Measurements from ENCODE around the gene KCNH2.
"Not testable (repeated sequence)": the region's sequence is repeated elsewhere in the genome, so short reads cannot be mapped to it uniquely, and the experiment has no call there.

KCNH2 gene

GRCh38 chr7:151011616-151012015 is 33.5 kb upstream of the KCNH2 start:
- not testable (repeated sequence) for DNase-seq (ENCODE audit: low spot score)

DNA sequence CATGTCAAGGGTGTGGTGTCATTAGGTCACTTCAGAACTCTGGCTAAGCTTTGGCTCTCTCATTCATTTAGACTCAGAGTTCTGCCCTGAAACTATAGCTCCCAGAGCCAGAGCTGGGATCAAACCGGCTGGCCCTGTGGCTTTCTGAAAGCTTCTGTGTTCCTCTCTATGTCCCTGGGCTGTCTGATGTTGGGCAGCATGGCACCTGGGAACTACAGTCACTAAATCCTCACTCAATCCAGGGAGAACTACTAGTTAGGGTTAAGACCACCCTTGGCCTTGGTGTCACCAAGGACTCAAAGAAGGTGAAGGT is 32.9 kb upstream of the KCNH2 start:
- DNase-seq (ENCODE audit: low spot score), result no peak

DNA sequence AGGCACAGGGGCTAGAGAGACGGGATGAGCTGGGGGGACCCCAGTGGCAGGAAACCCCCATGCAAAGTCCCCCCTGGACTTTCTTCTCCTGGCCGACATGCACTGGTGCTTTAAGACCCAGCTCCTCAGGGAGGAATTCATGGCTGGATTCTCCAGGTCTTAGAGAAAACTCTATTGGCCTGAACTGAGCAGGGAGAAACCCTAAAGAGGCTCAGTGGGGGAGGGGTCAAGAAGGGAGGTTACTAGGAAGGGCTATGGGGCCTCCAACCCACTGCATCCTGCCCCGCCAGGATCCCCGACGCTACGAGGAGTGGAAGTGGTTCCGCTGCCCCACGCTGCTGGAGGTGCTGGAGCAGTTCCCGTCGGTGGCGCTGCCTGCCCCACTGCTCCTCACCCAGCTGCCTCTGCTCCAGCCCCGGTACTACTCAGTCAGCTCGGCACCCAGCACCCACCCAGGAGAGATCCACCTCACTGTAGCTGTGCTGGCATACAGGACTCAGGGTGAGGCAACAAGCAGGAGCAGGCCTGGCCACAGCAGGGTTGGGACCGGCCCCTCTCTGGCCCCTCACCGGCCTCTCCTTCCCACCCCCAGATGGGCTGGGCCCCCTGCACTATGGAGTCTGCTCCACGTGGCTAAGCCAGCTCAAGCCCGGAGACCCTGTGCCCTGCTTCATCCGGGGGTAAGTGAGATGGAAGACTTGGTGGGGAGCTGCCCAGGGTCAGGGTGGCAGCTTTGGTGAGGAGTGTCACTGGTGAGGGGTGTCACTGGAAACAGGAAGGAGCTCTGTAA is 32.4 kb upstream of the KCNH2 start:
- DNase-seq (ENCODE audit: low spot score), result no peak

DNA sequence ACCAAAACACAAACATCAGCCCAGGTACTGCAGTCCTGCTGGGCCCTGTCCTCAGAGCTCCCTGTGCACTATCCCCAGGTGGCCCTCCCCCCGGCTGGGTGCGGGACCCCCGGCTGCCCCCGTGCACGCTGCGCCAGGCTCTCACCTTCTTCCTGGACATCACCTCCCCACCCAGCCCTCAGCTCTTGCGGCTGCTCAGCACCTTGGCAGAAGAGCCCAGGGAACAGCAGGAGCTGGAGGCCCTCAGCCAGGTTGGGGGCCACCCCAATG is 31.9 kb upstream of the KCNH2 start:
- DNase-seq (ENCODE audit: low spot score), result no peak

DNA sequence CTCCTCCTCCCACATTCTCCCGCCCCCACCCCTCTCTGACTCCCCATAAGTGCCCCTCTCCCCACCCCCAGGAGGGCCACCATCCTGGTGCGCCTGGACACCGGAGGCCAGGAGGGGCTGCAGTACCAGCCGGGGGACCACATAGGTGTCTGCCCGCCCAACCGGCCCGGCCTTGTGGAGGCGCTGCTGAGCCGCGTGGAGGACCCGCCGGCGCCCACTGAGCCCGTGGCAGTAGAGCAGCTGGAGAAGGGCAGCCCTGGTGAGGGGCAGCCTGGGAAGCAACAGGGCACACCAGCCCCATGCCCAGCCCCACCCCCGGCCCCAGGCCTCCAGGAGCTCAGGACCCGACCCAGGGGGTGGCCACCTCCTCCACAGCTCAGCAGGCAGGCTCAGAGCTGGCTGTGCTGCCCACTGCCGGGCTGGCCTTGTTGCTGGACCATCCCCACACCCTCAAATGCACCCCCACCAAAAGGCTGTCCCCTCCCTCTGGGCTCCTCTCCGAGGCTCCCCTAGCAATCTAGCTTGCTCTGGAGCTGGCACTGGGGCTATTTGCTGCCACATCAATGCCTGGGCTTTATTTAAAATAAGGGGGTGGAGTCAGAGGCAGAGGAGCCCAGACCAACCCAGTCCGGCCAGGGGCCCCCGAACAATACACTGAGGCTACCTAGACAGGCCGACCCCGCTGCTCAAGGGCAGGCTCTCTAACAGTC is 31.4 kb upstream of the KCNH2 start:
- peak; percentile 59 for DNase-seq (ENCODE audit: low spot score)

DNA sequence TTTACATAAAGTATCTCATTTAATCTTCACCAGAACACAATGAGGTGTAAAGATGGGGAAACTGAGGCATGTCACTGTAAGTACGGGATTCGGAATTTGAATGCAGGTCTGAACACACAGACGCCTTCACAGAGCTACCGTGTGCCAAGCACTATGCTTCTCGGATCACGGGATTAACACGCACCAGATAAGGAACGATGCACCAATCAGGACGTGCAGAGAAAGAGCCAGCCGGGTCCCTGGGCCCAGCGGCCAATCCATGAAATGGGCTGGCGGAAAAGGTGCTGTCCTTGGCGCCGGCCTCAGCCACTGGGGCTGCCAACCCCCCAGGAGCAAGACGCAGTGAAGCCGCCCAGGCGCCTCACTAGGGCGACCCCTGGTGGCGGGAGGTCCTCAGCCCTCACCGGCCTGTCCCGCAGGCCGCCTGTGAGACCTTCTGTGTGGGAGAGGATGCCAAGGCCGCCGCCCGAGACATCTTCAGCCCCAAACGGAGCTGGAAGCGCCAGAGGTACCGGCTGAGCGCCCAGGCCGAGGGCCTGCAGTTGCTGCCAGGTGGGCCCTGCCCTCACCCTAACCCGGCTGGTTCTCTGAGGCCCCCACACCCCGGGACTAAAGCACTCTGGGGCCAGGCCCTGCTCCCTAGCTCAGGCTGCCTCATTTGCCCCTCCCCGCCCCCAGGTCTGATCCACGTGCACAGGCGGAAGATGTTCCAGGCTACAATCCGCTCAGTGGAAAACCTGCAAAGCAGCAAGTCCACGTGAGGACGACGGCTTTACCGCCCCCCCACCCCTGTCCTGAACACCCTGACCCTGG is 30.6 kb upstream of the KCNH2 start:
- peak; percentile 95 for DNase-seq (ENCODE audit: low spot score)

DNA sequence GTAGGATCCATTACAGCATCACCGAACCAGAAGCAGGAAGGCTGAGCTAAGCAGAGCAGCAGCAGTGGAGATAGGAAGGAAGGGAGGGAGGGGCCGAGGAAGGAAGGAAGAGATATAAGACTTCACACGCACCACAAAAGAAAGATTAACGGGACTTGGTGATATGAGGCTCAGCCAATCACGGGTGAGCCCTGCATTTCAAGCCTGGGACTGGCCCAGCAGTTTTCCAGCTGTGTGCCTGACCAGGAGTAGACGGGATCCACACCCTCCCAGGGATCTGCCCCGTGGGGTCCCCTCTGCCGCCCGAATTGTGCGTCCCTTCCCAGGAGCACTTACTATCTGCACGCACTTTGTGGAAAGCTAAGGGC is 30.0 kb upstream of the KCNH2 start:
- peak; percentile 57 for DNase-seq (ENCODE audit: low spot score)

- no peak for DNase-seq (ENCODE audit: low spot score)
Observed at GRCh38 chr7:151007469-151007898, 29.4 kb upstream of the KCNH2 start.

GRCh38 chr7:151006590-151007300 is 28.6 kb upstream of the KCNH2 start:
- DNase-seq (ENCODE audit: low spot score), result no peak

DNA sequence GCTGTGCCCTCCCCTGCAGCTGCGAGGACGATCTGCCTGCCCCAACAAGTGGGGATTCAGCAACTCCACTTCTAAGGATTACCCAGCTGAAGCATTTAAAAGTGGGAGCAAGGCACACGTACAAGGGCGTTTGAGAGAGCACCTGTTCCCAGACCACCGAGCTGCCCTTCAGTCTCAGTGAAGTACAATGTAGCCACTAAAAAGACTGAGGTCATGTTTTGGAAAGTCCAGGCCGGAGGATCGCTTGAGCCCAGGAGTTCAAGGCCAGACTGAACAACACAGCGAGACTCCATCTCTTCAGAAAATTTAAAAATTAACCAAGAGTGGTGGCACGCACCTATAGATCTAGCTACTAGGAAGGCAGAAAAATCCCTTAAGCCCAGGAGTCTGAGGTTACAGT is 27.4 kb upstream of the KCNH2 start:
- no peak for DNase-seq (ENCODE audit: low spot score)

DNA sequence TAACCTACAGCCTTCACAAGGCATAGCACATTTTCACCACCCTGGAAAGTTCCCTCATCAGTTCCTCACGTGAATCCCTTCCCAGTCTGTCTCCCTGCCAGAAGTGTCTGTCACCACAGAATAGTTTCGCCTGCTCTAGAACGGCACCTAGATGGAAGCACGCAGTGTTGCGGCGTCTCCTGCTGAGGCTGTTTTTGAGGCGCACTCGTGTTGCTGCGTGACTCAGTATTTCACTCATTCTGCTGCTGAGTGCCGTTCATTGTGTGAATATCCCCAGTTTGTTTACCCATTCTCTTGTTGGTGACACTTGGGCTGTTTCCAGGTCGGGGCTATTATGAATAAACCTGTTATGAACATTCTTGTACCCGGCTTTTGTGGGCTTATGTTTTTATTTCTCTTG is 25.5 kb upstream of the KCNH2 start:
- no peak for DNase-seq (ENCODE audit: low spot score)

- no peak for DNase-seq (ENCODE audit: low spot score)
Observed at GRCh38 chr7:151001546-151001945, 23.4 kb upstream of the KCNH2 start.

- no peak for DNase-seq (ENCODE audit: low spot score)
Observed at GRCh38 chr7:151000897-151001495, 22.9 kb upstream of the KCNH2 start.

DNA sequence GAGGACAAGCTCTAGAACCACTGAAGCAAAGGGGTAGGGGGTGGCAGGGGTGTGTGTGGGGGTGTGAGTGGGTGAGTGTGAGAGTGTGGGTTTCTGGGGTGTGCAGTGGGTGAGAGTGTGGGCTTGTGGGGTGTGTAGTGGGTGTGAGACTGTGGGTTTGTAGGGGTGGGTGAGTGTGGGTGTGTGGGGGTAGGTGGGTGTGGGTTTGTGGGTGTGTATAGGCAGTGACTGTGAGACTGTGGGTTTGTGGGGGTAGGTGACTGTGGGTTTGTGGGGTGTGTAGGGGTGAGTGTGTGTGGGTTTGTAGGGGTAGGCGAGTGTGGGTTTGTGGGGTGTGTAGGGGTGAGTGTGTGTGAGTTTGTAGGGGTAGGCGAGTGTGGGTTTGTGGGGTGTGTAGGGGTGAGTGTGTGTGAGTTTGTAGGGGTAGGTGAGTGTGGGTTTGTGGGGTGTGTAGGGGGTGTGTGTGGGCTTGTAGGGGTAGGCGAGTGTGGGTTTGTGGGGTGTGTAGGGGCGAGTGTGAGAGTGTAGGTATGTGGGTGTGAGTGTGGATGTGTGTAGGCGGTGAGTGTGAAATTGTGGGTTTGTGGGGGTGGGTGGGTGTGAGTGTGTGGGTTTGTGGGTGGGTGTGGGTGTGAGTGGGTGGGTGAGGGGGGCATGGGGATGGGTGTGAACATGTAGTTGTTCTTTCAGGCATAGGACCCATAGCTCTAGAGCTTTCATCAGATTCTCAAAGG is 21.5 kb upstream of the KCNH2 start:
- DNase-seq (ENCODE audit: low spot score), result no peak

- no peak for DNase-seq (ENCODE audit: low spot score)
Observed at GRCh38 chr7:150999001-150999400, 20.9 kb upstream of the KCNH2 start.

- DNase-seq (ENCODE audit: low spot score), result no peak
Observed at GRCh38 chr7:150998341-150998740, 20.2 kb upstream of the KCNH2 start.

GRCh38 chr7:150997817-150998216 is 19.7 kb upstream of the KCNH2 start:
- DNase-seq (ENCODE audit: low spot score), result no peak

GRCh38 chr7:150997075-150997511 is 19.0 kb upstream of the KCNH2 start:
- no peak for DNase-seq (ENCODE audit: low spot score)

DNA sequence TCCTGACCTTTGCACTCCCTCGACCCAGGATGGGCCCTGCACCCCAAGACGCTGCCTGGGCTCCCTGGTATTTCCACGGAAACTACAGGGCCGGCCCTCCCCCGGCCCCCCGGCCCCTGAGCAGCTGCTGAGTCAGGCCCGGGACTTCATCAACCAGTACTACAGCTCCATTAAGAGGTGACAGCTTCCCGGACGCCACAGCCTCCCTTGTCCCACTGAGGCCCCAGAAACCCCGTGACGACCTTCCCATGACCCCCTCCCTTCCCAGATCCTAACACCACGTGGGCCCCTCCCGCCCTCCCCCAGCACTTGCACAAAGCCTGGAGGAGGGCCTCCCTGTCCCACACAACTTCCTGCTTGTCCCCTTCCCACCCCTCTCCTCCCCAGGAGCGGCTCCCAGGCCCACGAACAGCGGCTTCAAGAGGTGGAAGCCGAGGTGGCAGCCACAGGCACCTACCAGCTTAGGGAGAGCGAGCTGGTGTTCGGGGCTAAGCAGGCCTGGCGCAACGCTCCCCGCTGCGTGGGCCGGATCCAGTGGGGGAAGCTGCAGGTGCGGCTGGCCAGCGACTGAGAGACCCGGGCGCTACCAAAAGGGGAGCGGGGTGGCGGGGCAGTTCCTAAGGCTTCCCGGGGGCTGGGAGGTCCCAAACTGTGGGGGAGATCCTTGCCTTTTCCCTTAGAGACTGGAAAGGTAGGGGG is 18.4 kb upstream of the KCNH2 start:
- no peak for DNase-seq (ENCODE audit: low spot score)

DNA sequence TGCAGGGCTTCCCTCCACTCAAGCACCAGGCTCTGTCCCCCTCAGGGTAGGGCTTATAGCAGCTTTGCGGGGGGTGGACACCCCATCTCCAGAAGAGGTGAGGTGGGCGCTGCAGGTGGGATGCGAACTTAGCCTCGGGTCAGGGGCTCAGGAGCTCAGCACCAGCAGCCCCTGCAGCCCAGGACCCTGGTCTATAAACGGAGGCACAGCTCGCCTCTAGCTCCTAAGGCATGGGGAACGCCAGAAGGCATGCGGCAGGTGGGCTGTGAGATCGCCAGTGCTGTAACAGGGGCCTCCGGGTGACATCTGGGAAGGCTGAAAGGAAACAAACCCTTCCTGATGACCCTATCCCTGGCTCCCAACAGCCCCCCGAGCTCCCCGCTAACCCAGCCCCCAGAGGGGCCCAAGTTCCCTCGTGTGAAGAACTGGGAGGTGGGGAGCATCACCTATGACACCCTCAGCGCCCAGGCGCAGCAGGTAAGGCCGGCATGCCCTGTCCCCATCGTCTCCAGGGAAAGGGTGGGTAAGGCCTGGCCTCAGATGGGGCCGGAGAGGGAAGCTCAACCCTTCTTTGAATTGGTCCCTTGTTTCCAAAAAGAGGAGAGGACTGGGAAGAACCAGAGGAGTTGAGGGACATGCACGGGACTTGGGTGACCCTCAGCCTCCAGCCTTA is 16.9 kb upstream of the KCNH2 start:
- no peak for DNase-seq (ENCODE audit: low spot score)
